Measurements from ENCODE around the gene MACO1.
"Not testable (repeated sequence)": the region's sequence is repeated elsewhere in the genome, so short reads cannot be mapped to it uniquely, and the experiment has no call there.

MACO1 gene

GRCh38 chr1:25492323-25492722 lies 61.6 kb downstream of the MACO1 start:
- no peak for DNase-seq

- DNase-seq: no peak
Observed at GRCh38 chr1:25494952-25495351, 64.3 kb downstream of the MACO1 start.

GRCh38 chr1:25500694-25501093 lies 70.0 kb downstream of the MACO1 start:
- peak; percentile 36 for DNase-seq

GRCh38 chr1:25501235-25502058 lies 70.8 kb downstream of the MACO1 start:
- DNase-seq: peak; percentile 96

GRCh38 chr1:25502957-25503356 lies 72.3 kb downstream of the MACO1 start:
- DNase-seq: peak; percentile 90

GRCh38 chr1:25503551-25504426 lies 73.1 kb downstream of the MACO1 start:
- peak; percentile 23 for DNase-seq

GRCh38 chr1:25504706-25505595 lies 74.3 kb downstream of the MACO1 start:
- peak; percentile 78 for DNase-seq

- peak; percentile 84 for DNase-seq
Observed at GRCh38 chr1:25505656-25506385, 75.1 kb downstream of the MACO1 start.

GRCh38 chr1:25506566-25507463 lies 76.1 kb downstream of the MACO1 start:
- not testable (repeated sequence) for DNase-seq

GRCh38 chr1:25513666-25514065 lies 83.0 kb downstream of the MACO1 start:
- DNase-seq: no peak

GRCh38 chr1:25515033-25515432 lies 84.3 kb downstream of the MACO1 start:
- DNase-seq: no peak

GRCh38 chr1:25516686-25517085 lies 86.0 kb downstream of the MACO1 start:
- DNase-seq: no peak

GRCh38 chr1:25517476-25518394 lies 87.0 kb downstream of the MACO1 start:
- no peak for DNase-seq

GRCh38 chr1:25519624-25520023 lies 88.9 kb downstream of the MACO1 start:
- DNase-seq: peak; percentile 83

- peak; percentile 60 for DNase-seq
Observed at GRCh38 chr1:25520446-25521061, 89.9 kb downstream of the MACO1 start.

- DNase-seq: peak; percentile 29
Observed at GRCh38 chr1:25522031-25522655, 91.4 kb downstream of the MACO1 start.

- DNase-seq: peak; percentile 22
Observed at GRCh38 chr1:25523542-25523941, 92.8 kb downstream of the MACO1 start.

- DNase-seq: no peak
Observed at GRCh38 chr1:25524568-25525360, 94.1 kb downstream of the MACO1 start.
